Panc1 (cell line): Measurements from ENCODE around the gene JADE3. TPM values are rescaled to one million over a fixed set of nuclear protein-coding genes. Genes with fewer than 3 reads are reported as not detected.

Experiments
- ATAC-seq: fragments of 200-7000 bp; cut with Tn5 transposase; 2 replicates; pipeline ENCODE4 v1.9.1; 2020; ENCODE audit warnings: mild to moderate bottlenecking, moderate library complexity
- BruUV-seq: library from RNA; stranded (reverse); fragments of 400-500 nt; replicated peaks from 2 replicates; lab custom pipeline; 2021; lab: Mats Ljungman, UMichigan
- CTCF ChIA-PET: fragments of 300-600 bp; sonication (Branson Sonifier 250); formaldehyde crosslinking; loops from one replicate; lab custom pipeline; 2022; ENCODE audit warnings: antibody characterized with exemption; lab: Charles Lee
- POLR2A ChIA-PET: fragments of 300-600 bp; sonication (Branson Sonifier 250); formaldehyde crosslinking; loops from one replicate; lab custom pipeline; 2022; ENCODE audit warnings: antibody characterized with exemption; lab: Charles Lee
- DNase-seq: peaks from one replicate; pipeline ENCODE4 v3.0.0-alpha.2; 2010; ENCODE audit warnings: low read depth, low spot score
- H3K27ac ChIP-seq: 2 replicates; pipeline ENCODE4 v1.5.1; 2011; ENCODE audit warnings: mild to moderate bottlenecking, low read length, inconsistent platforms
- H3K27me3 ChIP-seq: fragments of 200-500 bp; sonication (Bioruptor generic); 2 replicates; pipeline ENCODE4 v1.6.0; 2014; ENCODE audit warnings: low read length, inconsistent platforms; ENCODE audit not compliant: control insufficient read depth, insufficient read depth
- H3K36me3 ChIP-seq: fragments of 200-500 bp; sonication (Bioruptor generic); 2 replicates; pipeline ENCODE4 v1.5.1; 2014; ENCODE audit warnings: inconsistent platforms, mild to moderate bottlenecking, low read length, moderate library complexity; ENCODE audit not compliant: control insufficient read depth, insufficient read depth
- H3K4me1 ChIP-seq: 2 replicates; pipeline ENCODE4 v1.5.1; 2011; ENCODE audit warnings: inconsistent platforms, mild to moderate bottlenecking, low read length, moderate library complexity; ENCODE audit not compliant: control insufficient read depth, insufficient read depth
- H3K4me3 ChIP-seq, 2 experiments: 2 replicates each; pipeline ENCODE4 v1.5.1; 2011 to 2012; ENCODE audit warnings: low read depth in 2 of 2, low read length in 2 of 2, mild to moderate bottlenecking in 2 of 2, inconsistent platforms in 1 of 2, moderate library complexity in 1 of 2
- H3K9me3 ChIP-seq: fragments of 200-500 bp; sonication (Bioruptor generic); 2 replicates; pipeline ENCODE4 v1.5.1; 2014; ENCODE audit warnings: low read depth, mild to moderate bottlenecking, inconsistent platforms, low read length, moderate library complexity; ENCODE audit not compliant: control insufficient read depth, insufficient read depth
- POLR2AphosphoS5 ChIP-seq: IDR thresholded peaks from 2 replicates; pipeline ENCODE4 v1.6.1; 2012; ENCODE audit warnings: mild to moderate bottlenecking, low read depth, low read length, moderate library complexity
- SIN3A ChIP-seq: IDR thresholded peaks from 2 replicates; pipeline ENCODE4 v1.6.1; 2012; ENCODE audit warnings: low read depth, mild to moderate bottlenecking, low read length, moderate library complexity, borderline replicate concordance; ENCODE audit not compliant: insufficient read depth
- TCF7L2 ChIP-seq: IDR thresholded peaks from 2 replicates; pipeline ENCODE4 v1.6.1; 2011; ENCODE audit warnings: mild to moderate bottlenecking, low read depth, low read length, inconsistent platforms
- in situ Hi-C: cut with HindIII; loops from 2 replicates; pipeline ENCODE4 v1.10.0; 2016; ENCODE audit warnings: low sequenced_read_pairs, low pct_unique_long_range_greater_than_20kb
- intact Hi-C: fragments of 100-400 bp; cut with micrococcal nuclease; formaldehyde crosslinking; loops from one replicate; pipeline ENCODE4 v1.10.0; 2022; ENCODE audit not compliant: unreplicated experiment
- total RNA-seq: library from RNA; stranded (reverse); gene quantifications from one replicate; pipeline ENCODE4 v1.2.1, GENCODE V29; 2021; ENCODE audit not compliant: unreplicated experiment
- TF ChIP-seq, protein P1 (sequence below): fragments of 450-650 bp; IDR thresholded peaks from 2 replicates; pipeline ENCODE4 v1.5.1; 2017; ENCODE audit warnings: mild to moderate bottlenecking
- TF ChIP-seq, protein P2 (sequence below), 2 experiments: IDR thresholded peaks; 2 replicates each; pipeline ENCODE4 v1.6.1; 2011 to 2012; ENCODE audit warnings: low read depth in 2 of 2, control low read depth in 1 of 2, low read length in 1 of 2, mild to moderate bottlenecking in 1 of 2, moderate library complexity in 1 of 2; ENCODE audit not compliant: insufficient read depth in 1 of 2

JADE3 gene
- total RNA-seq, 1 experiment from 2014 or later, result 22.2 TPM

DNA sequence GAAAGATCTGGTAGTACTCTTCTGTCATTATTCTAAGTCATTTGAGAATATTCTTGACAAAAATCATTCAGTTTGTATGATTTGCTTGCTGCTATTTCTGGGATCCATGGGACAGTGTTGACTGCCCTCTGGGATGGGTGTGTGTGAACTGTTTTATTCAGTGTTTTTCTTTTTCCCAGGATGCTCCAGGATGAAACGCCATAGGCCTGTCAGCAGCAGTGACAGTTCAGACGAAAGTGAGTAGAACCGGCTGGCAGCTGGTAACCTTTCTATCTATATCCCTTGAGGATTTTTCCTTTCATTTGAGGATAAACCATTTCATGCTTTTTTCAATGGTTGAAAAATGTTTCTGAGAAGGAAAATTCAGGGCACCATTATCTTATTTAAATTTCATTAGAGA is 72.5 kb downstream of the JADE3 start:
- ATAC-seq (no peak), DNase-seq (no peak)
- BruUV-seq, result no TSS peak
- H3K27me3 ChIP-seq, result no peaks in the 10 kb centered on the region
- no peaks in the 10 kb centered on the region for H3K36me3 ChIP-seq
- no peak for TF ChIP-seq SIN3A
- no peak for TF ChIP-seq POLR2AphosphoS5
- no peak for TF ChIP-seq TCF7L2
- TF ChIP-seq, protein P1, sequence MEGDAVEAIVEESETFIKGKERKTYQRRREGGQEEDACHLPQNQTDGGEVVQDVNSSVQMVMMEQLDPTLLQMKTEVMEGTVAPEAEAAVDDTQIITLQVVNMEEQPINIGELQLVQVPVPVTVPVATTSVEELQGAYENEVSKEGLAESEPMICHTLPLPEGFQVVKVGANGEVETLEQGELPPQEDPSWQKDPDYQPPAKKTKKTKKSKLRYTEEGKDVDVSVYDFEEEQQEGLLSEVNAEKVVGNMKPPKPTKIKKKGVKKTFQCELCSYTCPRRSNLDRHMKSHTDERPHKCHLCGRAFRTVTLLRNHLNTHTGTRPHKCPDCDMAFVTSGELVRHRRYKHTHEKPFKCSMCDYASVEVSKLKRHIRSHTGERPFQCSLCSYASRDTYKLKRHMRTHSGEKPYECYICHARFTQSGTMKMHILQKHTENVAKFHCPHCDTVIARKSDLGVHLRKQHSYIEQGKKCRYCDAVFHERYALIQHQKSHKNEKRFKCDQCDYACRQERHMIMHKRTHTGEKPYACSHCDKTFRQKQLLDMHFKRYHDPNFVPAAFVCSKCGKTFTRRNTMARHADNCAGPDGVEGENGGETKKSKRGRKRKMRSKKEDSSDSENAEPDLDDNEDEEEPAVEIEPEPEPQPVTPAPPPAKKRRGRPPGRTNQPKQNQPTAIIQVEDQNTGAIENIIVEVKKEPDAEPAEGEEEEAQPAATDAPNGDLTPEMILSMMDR, result no peak
- TF ChIP-seq, protein P2, sequence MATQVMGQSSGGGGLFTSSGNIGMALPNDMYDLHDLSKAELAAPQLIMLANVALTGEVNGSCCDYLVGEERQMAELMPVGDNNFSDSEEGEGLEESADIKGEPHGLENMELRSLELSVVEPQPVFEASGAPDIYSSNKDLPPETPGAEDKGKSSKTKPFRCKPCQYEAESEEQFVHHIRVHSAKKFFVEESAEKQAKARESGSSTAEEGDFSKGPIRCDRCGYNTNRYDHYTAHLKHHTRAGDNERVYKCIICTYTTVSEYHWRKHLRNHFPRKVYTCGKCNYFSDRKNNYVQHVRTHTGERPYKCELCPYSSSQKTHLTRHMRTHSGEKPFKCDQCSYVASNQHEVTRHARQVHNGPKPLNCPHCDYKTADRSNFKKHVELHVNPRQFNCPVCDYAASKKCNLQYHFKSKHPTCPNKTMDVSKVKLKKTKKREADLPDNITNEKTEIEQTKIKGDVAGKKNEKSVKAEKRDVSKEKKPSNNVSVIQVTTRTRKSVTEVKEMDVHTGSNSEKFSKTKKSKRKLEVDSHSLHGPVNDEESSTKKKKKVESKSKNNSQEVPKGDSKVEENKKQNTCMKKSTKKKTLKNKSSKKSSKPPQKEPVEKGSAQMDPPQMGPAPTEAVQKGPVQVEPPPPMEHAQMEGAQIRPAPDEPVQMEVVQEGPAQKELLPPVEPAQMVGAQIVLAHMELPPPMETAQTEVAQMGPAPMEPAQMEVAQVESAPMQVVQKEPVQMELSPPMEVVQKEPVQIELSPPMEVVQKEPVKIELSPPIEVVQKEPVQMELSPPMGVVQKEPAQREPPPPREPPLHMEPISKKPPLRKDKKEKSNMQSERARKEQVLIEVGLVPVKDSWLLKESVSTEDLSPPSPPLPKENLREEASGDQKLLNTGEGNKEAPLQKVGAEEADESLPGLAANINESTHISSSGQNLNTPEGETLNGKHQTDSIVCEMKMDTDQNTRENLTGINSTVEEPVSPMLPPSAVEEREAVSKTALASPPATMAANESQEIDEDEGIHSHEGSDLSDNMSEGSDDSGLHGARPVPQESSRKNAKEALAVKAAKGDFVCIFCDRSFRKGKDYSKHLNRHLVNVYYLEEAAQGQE (IDR thresholded peaks at IDR 0.05; ENCODE audit: insufficient read depth in 1 of 2, low read depth in 2 of 2, low read length in 1 of 2), result no peak
- intact Hi-C loops, result no loop called here
- H3K27ac ChIP-seq, result no peak overlapping the region
- no peaks in the 10 kb centered on the region for H3K9me3 ChIP-seq
- in situ Hi-C loops, result no loop called here
- H3K4me3 ChIP-seq, result no peak overlapping the region
- H3K4me1 ChIP-seq, result no peaks in the 10 kb centered on the region
- CTCF ChIA-PET, result no interaction called here
- POLR2A ChIA-PET, result no interaction called here

DNA sequence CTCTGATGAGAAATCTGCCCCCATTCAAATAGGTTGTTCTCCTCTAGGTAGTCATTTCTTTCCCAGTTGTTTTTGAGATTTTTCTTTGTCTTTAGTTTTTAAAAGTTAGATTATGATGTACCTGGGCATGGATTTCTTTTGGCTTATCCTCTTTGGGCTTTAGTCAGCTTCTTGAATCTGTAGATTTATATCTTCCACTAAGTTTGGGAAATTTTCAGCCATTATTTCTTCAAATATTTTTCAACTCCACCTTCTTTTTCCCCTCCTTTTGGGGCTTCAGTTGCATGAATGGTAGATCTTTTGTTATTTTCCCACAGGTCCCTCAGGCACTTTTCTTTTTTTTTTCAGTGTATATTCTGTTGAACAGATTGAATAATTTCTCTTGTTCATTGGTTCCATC is 77.3 kb downstream of the JADE3 start:
- in situ Hi-C loops, result no loop called here
- H3K4me1 ChIP-seq, result no peaks in the 10 kb centered on the region; the same call in 1 of the 2 replicates

More for the DNA sequence above, 77.3 kb downstream of the JADE3 start:
- intact Hi-C loops, result no loop called here
- ChIA-PET CTCF (no interaction called here), POLR2A (no interaction called here)
- no peak overlapping the region for H3K4me3 ChIP-seq
- no peaks in the 10 kb centered on the region for H3K9me3 ChIP-seq
- no peaks in the 10 kb centered on the region for H3K36me3 ChIP-seq
- BruUV-seq, result no TSS peak
- H3K27me3 ChIP-seq, result no peaks in the 10 kb centered on the region
- TF ChIP-seq SIN3A, result no peak
- TF ChIP-seq, protein P1, result no peak
- no peak for TF ChIP-seq TCF7L2
- no peak for TF ChIP-seq POLR2AphosphoS5
- TF ChIP-seq, protein P2 (IDR thresholded peaks at IDR 0.05; ENCODE audit: insufficient read depth in 1 of 2, low read depth in 2 of 2, low read length in 1 of 2), result no peak
- no peak overlapping the region for H3K27ac ChIP-seq
- no peak for DNase-seq
- ATAC-seq, result no peak
